Measurements from ENCODE around the gene IL16.

The IL16 gene

DNA sequence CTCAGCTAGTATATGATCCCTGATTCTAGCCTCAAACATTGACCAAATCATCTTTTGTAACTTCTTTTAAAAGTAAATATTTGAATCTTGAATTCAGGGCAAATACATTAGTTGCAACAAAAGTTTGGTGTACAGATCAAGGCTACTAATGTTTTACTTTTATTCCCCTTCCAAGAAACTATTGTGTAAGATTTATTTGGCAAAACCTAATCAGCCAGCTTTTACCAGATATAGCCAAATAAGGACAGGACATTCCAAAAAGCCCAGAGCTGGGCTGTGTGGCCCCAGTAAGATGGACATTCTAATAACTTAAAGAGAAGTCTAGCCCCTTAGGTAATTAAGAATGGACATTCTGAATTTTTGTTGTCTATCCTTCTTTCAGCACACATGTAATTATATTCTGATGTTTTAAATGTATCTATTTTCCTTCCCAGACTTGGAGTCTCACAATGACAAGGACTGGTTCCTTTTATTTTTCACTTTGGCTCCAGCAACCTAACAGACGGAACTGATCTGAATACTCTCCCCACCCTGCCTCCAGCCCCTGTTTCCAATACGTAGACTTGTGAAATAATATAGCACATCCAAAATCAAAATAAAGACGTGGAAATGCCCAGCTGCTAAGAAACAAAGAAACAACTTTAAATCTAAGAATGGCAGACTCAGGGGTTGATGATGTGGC is 79.2 kb downstream of the IL16 start:
- no peak for DNase-seq (ENCODE audit: low read depth in 2 of 2)

DNA sequence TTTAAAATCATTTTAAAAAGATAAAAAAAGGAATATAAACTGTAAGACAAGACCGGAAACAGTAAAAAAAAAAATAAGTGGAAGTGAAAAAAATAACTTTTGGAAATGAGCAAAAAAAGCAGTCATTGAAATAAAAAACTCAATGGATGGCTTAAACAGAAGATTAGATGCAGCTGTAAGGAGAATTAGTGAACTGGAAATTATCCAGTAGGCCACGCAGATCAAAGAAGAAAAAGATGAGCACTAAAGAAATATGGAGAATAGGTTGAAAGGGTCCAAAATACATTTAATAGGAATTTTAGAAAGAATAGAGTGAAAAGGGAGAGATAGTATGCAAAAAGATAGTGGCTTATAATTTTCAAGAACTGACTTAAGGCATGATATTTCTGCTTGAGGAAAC is 80.3 kb downstream of the IL16 start:
- DNase-seq (ENCODE audit: low read depth in 2 of 2) = no peak

DNA sequence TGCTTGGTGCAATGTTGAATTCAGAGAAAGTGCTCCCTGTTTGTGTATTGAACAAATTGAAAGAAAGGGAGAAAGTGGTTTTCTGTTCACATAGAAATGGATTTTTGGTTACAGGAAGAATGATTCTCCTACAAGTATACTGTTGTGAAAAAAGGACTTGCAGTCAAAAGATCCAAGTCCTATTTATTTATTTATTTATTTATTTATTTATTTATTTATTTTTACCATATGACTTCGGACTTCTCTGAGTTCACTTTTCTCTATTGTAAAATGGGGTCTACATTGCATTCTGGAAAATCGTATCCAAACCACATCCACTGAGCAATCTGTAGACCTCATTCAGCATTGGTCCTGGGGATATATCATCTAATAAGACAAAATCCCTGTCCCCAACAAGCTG is 81.2 kb downstream of the IL16 start:
- no peak for DNase-seq (ENCODE audit: low read depth in 2 of 2)

DNA sequence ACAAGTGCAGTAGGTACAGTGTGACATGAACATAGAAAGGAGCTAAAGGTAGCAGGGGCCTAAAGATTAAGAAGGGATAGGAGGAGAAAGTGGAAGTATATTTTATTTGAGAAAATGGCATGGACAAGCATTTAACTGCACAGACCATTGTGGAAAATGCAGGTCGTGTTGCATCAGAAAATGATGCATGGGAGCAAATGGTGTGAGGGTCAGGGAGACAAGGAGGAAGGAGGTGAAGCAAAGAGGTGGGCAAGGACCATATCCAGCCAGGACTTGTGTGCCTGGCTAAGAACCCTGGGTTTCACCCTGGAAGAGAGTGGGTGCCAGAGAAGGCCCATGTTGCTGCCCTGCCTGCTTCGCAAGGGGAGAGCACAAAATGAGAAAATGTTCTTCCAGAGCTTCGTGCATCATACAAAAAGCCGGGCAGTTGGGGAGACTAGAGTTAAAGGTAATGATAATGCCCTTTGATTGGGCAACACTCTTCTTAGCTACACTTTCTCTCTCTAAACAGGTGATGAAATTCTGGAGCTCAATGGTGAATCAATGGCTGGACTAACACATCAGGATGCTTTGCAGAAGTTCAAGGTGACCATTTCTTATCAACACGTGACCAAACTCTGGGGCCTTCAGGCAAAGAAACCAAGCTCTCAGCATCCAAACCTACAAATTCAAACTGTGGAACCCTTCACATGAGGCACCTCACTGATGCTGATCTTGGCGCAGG is 81.8 kb downstream of the IL16 start:
- no peak for DNase-seq (ENCODE audit: low read depth in 2 of 2)

DNA sequence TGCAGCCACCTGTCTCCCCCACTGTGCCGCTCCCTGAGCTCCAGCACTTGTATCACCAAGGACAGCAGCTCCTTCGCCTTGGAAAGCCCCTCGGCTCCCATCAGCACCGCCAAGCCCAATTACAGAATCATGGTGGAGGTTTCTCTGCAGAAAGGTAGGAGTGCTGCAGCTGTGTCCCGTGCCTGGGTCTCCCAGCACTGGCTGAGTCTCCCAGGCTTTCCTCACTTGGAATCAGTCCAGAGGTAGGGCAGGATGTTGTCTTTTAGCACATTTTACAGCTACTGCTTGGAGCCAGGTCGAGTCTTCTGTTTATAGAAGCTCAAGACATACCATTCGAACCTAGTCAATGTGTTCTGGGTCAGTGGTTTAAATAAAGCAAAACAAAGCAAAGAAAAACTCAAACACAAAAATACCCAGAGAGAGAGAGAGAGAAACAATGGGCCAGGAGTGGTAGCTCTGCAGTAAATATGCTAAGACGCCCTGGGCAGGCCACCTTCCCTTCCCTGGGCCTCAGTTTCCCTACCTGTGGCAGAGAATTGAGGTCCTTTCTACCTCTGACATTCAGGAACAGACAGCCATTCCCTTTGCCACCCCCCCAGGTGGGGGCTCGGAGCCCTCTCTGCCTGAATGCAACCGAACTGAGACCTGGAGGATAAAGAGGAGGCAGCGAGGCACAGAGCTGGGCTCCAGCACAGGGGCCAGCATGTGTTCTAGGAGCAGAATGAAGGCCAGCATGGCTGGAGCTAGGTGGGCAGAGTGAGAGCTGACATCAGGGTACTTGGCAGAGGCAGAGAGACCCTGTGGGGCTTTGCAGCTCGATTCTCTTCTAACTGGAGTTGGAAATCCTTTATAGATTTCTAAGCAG is 83.2 kb downstream of the IL16 start:
- DNase-seq (ENCODE audit: low read depth in 2 of 2) = no peak

DNA sequence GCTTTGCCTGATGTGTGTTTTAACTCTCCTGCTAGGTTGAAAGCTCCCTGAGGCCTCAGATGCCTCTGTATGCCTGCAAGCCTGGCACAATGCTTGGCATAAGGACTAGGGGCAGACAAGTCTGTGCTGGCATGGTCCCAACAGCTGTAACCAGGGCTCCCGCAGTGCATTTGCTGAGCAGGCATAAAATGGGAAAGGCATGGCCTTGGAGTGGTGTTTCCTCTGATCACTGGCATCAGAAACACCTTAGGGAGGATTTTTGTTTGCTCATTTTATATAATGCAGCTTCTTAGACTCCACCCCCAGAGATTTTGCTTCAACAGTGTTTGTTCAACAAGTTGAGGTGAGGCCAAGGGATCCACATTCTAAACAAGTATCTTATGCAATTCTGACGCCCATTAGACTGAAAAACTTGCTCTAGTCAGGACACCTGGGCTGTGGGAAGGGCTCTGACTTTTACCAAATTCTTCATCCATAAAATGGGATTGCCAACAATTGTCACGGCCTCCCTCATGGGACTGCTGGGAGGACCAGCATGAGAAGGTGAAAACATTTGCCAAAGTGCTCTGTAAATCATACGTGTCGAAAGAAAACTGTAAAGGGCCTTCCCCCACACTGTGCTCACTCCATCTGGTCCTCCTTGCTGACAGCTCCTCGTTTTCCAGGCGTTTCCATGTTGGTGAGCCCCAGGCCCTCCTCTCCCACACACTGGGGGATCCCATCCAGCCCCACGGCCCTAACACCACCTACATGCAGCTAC is 84.2 kb downstream of the IL16 start:
- DNase-seq (ENCODE audit: low read depth in 2 of 2) = no peak

DNA sequence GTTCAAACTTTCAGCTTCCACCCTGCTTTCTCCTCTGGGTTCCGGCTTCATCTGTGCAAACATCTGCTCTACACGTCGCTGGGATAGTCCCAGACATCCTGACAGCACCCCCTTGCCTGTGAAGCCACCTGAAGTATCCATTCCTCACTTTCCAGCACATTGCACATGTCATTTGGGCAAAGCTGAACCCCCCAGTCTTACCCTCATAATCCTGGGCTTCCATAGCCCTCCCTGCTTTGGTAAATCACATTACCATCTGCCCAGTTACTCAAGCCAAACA is 84.7 kb downstream of the IL16 start:
- DNase-seq (ENCODE audit: low read depth in 2 of 2) = no peak

DNA sequence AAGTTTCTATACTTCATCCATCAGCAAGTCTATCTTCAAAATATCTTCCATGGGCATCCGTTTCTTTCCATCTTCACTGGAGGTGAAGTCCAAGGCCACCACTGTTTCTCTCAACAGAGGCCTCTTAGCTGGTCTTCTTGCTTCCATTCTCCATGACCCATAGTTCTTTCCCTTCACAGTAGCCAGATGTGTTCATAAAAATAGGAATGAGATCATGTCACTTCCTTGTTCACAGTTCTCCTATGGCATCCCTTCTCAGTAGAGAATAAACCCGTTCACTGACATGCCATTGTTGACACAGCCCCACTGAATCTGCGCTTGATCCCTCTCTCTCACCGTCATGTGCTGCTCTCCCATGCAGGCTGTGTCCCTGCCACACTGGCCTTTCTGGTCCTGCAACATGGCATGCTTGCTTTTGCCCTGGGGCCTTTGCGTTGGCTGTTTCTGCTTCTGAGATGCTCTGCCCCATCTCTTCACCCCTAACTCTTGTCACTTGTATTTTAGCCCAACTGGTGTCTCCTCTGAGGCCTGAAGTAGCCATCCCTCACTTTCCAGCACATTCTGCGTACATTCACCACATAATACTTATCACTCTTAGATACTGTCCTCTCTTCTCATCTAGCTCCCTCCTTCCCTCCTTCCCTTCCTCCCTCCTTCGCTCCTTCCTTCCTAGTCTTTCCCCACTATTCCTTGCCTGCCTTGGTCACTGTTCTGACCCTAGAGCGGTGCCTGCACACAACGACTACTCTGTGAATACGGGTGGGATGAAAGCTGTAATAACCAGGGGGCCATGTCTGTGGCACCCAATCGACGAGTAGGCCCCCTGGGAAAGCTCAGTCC is 85.3 kb downstream of the IL16 start:
- no peak for DNase-seq (ENCODE audit: low read depth in 2 of 2)

DNA sequence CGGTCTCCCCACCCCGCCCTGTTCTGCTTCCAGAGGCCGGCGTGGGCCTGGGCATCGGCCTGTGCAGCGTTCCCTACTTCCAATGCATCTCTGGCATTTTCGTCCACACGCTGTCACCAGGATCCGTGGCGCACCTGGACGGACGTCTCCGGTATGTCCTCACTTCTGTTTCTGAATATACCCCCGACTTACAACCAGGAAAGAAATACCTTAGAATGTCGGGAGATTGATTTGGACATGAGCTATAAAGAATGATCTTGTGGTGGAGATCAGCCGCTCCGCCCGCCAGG is 85.9 kb downstream of the IL16 start:
- no peak for DNase-seq (ENCODE audit: low read depth in 2 of 2)

DNA sequence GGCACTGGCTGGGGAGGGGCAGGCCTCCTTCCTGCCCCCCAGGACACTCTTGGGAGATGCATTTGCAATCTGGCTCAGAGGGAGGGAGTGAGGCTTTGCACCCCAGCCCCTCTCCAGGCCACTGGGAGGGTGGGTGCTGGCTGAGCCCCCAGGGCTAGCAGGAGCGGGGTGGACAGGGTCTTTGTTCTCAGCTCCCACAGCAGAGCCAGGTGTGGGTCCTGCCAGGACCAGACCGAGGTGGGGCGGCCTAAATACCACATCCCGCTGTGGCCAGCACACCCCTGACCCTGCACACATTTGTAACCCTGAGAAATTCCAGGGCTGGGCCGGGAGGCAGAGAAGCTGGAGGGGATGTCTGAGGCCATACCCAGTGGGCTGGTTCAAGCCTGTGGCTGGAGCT is 86.2 kb downstream of the IL16 start:
- no peak for DNase-seq (ENCODE audit: low read depth in 2 of 2)

DNA sequence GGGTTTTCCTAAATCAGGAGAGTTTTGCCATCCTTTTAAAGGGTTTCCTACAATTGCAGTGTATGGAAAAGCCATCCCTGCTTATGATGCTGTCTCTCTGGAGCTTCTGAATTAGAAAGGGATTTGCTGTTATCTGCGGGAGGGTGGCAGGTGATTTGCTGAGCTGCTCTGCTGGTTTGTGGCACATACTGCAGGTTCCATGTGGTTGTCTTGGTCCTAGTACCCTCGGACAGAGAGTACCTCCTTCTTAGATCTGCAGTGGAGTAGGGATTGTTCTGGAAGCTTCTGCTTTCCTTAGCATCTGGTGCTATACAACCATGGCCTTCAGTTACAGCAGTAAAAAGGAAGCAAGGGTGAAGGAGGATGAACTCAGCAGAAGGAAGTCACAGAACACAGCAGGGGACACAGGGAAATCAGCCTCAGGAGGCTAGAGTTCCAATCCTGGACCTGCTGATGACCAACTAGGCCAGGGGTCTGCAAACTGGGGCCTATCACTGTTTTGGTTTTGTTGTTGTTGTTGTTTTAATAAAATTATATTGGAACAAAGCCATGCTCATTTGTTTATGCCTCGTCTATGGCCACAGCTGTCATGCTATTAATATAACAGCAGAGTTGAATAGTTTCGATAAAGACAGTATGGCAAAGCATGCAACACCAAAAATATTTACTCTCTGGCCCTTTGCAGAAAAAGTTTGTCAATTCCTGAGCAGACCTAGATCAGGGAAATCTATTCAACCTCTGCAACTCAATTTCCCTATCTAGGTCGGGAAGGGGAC is 87.8 kb downstream of the IL16 start:
- DNase-seq (ENCODE audit: low read depth in 2 of 2) = no peak

DNA sequence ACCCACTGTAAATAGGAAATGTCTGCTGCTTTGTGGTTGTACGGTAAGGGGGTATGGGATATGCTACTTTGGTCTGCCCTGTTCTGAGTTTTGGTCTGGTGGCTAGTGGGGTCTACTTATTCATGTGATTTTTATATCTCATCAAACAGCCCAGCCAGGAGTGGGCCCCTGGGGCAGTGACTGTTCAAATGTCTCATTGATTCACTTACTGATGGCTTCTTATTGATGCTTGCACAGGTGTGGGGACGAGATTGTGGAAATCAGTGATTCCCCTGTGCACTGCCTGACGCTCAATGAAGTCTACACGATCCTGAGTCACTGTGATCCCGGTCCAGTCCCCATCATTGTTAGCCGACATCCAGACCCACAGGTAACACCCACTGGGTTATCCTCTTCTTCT is 88.8 kb downstream of the IL16 start:
- no peak for DNase-seq (ENCODE audit: low read depth in 2 of 2)

DNA sequence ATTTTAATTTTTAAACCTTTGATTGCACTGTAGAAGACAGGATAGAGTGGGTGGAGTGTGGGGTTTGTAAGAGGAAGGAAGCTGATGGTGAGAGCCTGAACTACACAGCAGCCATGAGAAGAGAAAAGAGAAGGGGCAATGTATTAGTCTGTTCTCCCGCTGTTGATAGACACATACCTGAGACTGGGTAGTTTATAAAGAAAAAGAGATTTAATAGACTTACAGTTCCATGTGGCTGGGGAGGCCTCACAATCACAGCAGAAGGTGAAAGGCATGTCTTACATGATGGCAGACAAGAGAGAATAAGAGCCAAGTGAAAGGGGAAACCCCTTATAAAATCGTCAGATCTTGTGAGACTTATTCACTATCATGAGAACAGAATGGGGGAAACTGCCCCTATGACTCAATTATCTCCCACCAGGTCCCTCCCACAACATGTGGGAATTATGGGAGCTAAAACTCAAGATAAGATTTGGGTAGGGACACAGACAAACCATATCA is 90.0 kb downstream of the IL16 start:
- no peak for DNase-seq (ENCODE audit: low read depth in 2 of 2)

DNA sequence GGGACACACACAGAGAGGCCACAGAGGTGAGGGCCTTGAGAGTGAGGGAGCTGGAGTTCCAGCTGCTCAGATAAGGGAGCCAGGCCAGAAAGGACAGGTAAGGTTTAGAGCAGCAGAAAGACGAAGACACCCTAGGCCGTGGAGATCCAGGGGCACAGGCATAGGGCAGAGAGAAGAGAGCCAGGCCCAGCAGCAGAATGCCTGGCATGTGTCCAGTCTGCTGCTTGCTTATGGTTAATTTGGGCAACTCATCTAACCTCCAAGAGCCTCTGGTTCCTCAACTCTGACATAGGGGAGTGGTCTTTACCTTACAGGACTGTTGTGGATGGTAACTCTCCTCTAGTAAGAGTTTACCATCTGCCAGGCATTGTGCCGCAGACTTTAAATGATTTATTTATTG is 91.4 kb downstream of the IL16 start:
- DNase-seq (ENCODE audit: low read depth in 2 of 2) = no peak

DNA sequence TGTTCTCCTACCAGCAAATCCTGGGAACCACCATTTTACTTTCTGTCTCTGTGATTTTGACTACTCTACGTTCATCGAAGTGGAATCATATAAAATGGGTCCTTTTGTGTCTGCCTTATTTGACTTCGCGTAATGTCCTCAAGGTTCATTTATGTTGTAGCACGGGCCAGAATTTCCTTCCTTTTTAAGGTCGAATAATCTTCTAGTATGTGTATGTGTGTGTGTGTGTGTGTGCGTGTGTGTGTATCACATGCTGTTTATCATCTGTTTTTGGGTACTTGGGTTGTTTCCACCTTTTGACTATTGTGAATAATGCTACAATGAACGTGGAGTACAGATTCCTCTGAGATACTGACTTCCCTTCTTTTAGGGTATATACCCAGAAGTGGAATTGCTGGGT is 91.9 kb downstream of the IL16 start:
- no peak for DNase-seq (ENCODE audit: low read depth in 2 of 2)

DNA sequence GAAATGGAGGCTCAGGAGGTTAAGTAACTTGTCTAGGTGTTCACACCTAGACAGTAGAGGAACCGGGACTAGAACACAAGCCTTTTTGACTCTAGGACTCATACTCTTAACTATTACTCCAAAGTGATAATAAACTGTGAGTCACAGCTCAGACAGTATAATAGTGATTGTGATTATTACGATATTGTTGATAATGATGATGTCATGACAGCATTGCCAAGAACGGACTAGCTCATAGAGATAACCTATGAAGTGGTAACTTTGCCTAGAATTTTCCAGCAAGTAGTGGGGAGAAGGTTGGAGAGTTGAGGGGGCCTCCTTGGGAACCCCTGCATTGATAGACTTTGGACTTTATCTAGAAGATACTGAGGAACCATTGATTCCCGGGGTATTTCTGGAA is 93.2 kb downstream of the IL16 start:
- no peak for DNase-seq (ENCODE audit: low read depth in 2 of 2)

DNA sequence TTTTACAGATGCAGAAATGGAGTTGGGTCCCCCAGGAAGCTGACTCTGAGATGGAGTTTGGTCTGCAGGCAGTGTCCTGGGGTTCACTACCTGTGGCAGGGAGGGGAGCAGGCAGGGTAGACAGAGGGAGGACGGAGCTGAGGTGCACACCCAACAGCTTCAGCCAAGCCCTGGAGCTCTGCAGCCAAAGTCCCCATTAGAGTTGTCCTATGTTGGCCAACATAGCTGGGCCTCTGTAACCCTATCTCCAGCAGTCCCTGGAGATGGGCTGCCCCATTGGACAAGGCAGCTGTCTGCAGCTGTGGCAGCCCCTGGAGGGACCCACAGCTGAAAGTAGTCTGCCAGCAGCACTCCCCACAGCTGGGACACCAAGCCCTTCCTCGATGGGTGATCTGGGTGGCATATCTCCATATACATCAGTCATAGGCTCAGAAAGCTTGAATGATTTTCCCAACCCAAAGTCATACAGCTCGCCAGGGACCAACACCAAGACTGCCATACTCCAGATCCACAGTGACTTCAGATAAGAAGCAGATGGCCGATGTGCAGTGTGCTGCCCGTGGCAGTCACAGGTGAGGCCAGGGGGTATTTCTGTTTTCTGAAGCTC is 95.3 kb downstream of the IL16 start:
- DNase-seq (ENCODE audit: low read depth in 2 of 2) = no peak

DNA sequence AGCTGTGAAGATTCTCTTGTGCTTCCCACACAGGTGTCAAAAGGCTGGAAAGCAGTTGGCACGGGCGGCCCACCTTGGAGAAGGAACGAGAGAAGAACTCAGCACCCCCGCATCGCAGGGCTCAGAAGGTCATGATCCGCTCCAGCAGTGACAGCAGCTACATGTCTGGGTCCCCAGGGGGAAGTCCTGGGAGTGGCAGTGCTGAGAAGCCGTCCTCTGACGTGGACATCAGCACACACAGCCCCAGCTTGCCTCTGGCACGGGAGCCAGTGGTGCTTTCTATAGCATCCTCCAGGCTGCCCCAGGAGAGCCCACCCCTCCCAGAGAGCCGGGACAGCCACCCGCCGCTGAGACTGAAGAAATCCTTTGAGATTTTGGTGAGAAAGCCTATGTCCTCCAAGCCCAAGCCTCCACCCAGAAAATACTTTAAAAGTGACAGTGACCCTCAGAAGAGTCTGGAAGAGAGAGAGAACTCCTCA is 95.9 kb downstream of the IL16 start:
- DNase-seq (ENCODE audit: low read depth in 2 of 2) = no peak

DNA sequence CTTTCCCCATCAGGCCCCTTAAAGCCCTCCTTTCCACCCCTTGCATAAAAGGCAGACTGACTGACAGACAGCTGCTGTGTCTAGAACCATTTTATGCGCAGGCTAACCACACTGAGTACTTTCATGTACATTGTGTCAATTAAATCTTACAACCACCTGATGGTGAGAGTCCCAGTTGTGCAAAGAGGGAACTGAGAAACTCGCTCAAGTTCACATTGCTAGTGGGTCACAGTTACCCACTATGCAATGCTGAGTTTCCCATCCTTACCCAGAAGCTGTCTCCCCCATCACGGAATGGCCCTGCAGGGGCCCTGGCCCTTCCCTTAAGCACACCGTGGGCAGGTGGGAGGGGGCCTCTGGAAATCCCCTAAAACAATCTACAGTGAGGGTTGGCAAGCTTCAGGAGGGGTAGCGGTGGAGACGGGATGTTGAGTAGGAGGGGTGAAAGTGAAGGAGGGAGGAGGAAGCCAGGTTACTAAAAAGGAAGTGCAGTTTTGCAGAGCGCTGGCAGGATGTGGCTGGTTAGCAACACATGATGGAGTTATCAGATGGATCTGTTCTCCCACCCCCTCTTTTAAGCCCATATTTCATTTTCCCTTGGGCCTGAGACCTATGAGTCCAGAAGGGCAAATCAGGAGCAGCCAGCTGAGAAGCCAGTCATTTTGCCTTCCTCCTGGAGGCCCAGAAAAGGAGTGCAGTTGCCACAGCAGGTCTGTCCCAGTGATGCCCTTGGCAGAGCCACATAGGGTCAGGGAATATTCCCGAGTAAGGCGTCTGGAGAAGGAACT is 97.2 kb downstream of the IL16 start:
- DNase-seq (ENCODE audit: low read depth in 2 of 2) = peak; percentile 41 to 43

Data from stimulated activated CD8-positive, alpha-beta memory T cell treated with anti-CD3 and anti-CD28 coated beads, Interleukin-2, amount 100 ng/mL, for 1 hour (primary cell).